Astrocyte of the spinal cord (primary cell): ENCODE results near the gene ZNF526.

Experiments
- DNase-seq: peaks from one replicate; pipeline ENCODE4 v3.0.0; 2011; ENCODE audit warnings: low read depth, low spot score
- H3K4me3 ChIP-seq: 2 replicates; pipeline ENCODE4 v1.5.1; 2011; ENCODE audit warnings: low read depth, mild to moderate bottlenecking, low read length, moderate library complexity
- CTCF ChIP-seq: IDR thresholded peaks from 2 replicates; pipeline ENCODE4 v1.5.1; 2012; ENCODE audit warnings: low read depth, mild to moderate bottlenecking, low read length, inconsistent platforms
- in situ Hi-C: cut with HindIII; loops from 2 replicates; pipeline ENCODE4 v1.10.0; 2017; ENCODE audit warnings: low sequenced_read_pairs

The ZNF526 gene

GRCh38 chr19:42230571-42230970, 10.5 kb downstream of the ZNF526 start:
- TF ChIP-seq CTCF, result no peak
- DNase-seq, result no peak
- no peak overlapping the region for H3K4me3 ChIP-seq
- in situ Hi-C loops, result no loop called here

GRCh38 chr19:42232435-42232834, 12.3 kb downstream of the ZNF526 start:
- H3K4me3 ChIP-seq, result no peak overlapping the region
- in situ Hi-C loops, result no loop called here
- no peak for DNase-seq
- TF ChIP-seq CTCF, result no peak

- TF ChIP-seq CTCF, result no peak
- in situ Hi-C loops, result no loop called here
- DNase-seq, result no peak
- no peak overlapping the region for H3K4me3 ChIP-seq
Observed at GRCh38 chr19:42233106-42233505, 13.0 kb downstream of the ZNF526 start.

GRCh38 chr19:42233678-42234292, 13.7 kb downstream of the ZNF526 start:
- H3K4me3 ChIP-seq, result no peak overlapping the region
- DNase-seq, result no peak
- in situ Hi-C loops, result no loop called here
- no peak for TF ChIP-seq CTCF

GRCh38 chr19:42234364-42234763, 14.3 kb downstream of the ZNF526 start:
- TF ChIP-seq CTCF, result no peak
- in situ Hi-C loops, result no loop called here
- DNase-seq, result no peak
- H3K4me3 ChIP-seq, result no peak overlapping the region

- in situ Hi-C loops, result no loop called here
- no peak overlapping the region for H3K4me3 ChIP-seq
- no peak for DNase-seq
- TF ChIP-seq CTCF, result no peak
Observed at GRCh38 chr19:42235181-42235580, 15.1 kb downstream of the ZNF526 start.
